Measurements from ENCODE around the gene DENND1B.

DENND1B gene

DNA sequence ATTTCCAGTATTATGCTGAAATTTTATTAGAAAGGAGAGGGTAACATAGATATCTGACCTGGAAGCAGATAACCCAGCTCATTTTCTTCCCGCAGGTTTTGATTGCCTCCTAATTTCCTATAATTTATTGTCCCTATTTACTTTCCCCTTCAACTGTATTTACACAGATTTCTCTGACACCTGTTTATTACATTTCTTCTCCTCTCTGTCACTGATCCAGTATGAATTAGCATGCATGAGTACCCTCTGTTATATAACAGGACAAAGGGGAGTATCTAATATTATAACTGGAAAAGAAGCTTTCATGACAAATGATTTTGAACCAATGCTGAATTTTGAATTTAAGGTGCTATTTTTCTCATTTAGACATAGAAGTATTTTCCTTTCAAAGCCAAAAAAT is 37.4 kb downstream of the DENND1B start:
- Histone ChIP-seq H3F3A (ENCODE audit: insufficient read depth, low read length) (no peaks in the 10 kb centered on the region), H3K27me3 (replicated peaks; ENCODE audit: insufficient read depth, low read length) (no peaks in the 10 kb centered on the region), H3K4me1 (ENCODE audit: low read length) (no peaks in the 10 kb centered on the region), H3K79me2 (ENCODE audit: low read length) (peaks cover 100% of the 10 kb centered on the region), H4K20me1 (ENCODE audit: insufficient read depth, low read length) (peaks cover 10% of the 10 kb centered on the region; the same call in 1 of the 2 replicates), H3K4me2 (ENCODE audit: low read depth, low read length) (no peak overlapping the region), H3K27ac (ENCODE audit: low read length) (no peak overlapping the region), H3K9ac (ENCODE audit: low read length) (no peak overlapping the region), H3K9me3 (replicated peaks; ENCODE audit: insufficient read depth, low read length) (no peaks in the 10 kb centered on the region), H3K36me3 (replicated peaks; ENCODE audit: insufficient read depth, low read length) (no peaks in the 10 kb centered on the region; the same call in none of the 2 replicates), H3K4me3 (ENCODE audit: low read length) (no peak overlapping the region), H3K9me2 (replicated peaks; ENCODE audit: insufficient read depth, low read length) (no peaks in the 10 kb centered on the region), H2AFZ (ENCODE audit: low read length) (no peak overlapping the region)
- TF ChIP-seq, protein P1, sequence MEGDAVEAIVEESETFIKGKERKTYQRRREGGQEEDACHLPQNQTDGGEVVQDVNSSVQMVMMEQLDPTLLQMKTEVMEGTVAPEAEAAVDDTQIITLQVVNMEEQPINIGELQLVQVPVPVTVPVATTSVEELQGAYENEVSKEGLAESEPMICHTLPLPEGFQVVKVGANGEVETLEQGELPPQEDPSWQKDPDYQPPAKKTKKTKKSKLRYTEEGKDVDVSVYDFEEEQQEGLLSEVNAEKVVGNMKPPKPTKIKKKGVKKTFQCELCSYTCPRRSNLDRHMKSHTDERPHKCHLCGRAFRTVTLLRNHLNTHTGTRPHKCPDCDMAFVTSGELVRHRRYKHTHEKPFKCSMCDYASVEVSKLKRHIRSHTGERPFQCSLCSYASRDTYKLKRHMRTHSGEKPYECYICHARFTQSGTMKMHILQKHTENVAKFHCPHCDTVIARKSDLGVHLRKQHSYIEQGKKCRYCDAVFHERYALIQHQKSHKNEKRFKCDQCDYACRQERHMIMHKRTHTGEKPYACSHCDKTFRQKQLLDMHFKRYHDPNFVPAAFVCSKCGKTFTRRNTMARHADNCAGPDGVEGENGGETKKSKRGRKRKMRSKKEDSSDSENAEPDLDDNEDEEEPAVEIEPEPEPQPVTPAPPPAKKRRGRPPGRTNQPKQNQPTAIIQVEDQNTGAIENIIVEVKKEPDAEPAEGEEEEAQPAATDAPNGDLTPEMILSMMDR (IDR thresholded peaks at IDR 0.05; ENCODE audit: low read length), result no peak
- TF ChIP-seq EZH2 (optimal IDR thresholded peaks at IDR 0.05; ENCODE audit: low read depth, low read length) (no peak), EZH2phosphoT487 (IDR thresholded peaks at IDR 0.05; ENCODE audit: low read length) (no peak)
- no peak for DNase-seq

DNA sequence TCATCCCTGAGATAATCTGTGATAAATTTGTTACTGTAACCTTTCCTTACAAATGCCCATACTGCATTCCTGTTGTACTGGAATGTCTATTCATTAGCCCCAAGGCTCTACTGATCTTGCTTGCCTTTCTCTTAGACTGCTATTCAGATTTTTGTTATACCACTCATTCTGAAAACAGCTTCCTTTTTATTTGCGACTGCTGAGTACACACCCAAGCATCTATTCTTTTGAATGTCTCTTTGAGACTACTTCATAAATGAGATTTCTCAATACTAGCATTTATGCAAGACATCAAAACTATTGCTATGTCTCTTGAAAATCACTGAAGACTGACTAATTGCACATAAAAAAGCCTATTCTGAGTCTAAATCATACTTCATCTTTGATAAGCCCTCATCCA is 38.6 kb downstream of the DENND1B start:
- DNase-seq, result no peak
- Histone ChIP-seq H3K9me3 (replicated peaks; ENCODE audit: insufficient read depth, low read length) (no peaks in the 10 kb centered on the region), H3K4me3 (ENCODE audit: low read length) (no peak overlapping the region), H3K9ac (ENCODE audit: low read length) (no peak overlapping the region), H3K27me3 (replicated peaks; ENCODE audit: insufficient read depth, low read length) (no peaks in the 10 kb centered on the region), H3K9me2 (replicated peaks; ENCODE audit: insufficient read depth, low read length) (no peaks in the 10 kb centered on the region), H3K4me1 (ENCODE audit: low read length) (no peaks in the 10 kb centered on the region), H3K79me2 (ENCODE audit: low read length) (peaks cover 100% of the 10 kb centered on the region), H2AFZ (ENCODE audit: low read length) (no peak overlapping the region), H3K27ac (ENCODE audit: low read length) (no peak overlapping the region), H3F3A (ENCODE audit: insufficient read depth, low read length) (no peaks in the 10 kb centered on the region), H4K20me1 (ENCODE audit: insufficient read depth, low read length) (0 out of 2 replicates have a peak, but pooled peaks cover 7% of the 10 kb centered on the region), H3K36me3 (replicated peaks; ENCODE audit: insufficient read depth, low read length) (no peaks in the 10 kb centered on the region; the same call in none of the 2 replicates), H3K4me2 (ENCODE audit: low read depth, low read length) (no peak overlapping the region)
- no peak for TF ChIP-seq EZH2phosphoT487 (IDR thresholded peaks at IDR 0.05; ENCODE audit: low read length)
- no peak for TF ChIP-seq EZH2 (optimal IDR thresholded peaks at IDR 0.05; ENCODE audit: low read depth, low read length)
- TF ChIP-seq, protein P1 (IDR thresholded peaks at IDR 0.05; ENCODE audit: low read length), result no peak

DNA sequence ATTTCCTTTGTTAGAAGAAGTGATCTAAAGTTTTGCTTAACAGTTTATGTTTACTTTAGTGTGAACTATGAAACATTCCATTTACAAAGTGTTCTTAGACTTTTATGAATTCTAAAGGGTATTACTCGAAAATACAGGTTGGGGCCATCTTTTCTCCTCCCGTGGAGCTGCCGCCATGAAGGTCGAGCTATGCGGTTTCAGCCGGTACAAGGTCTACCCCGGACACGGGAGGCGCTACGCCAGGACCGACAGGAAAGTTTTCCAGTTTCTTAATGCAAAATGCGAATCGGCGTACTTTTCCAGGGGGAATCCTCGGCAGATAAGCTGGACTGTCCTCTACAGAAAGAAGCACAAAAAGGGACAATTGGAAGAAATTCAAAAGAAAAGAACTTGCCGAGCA is 39.8 kb downstream of the DENND1B start:
- no peaks in the 10 kb centered on the region for H3F3A ChIP-seq (ENCODE audit: insufficient read depth, low read length)
- no peaks in the 10 kb centered on the region for H3K9me2 ChIP-seq (replicated peaks; ENCODE audit: insufficient read depth, low read length)
- H3K9ac ChIP-seq (ENCODE audit: low read length), result no peak overlapping the region
- no peak for DNase-seq
- peaks cover 100% of the 10 kb centered on the region for H3K79me2 ChIP-seq (ENCODE audit: low read length)
- TF ChIP-seq, protein P1 (IDR thresholded peaks at IDR 0.05; ENCODE audit: low read length), result no peak
- TF ChIP-seq EZH2 (optimal IDR thresholded peaks at IDR 0.05; ENCODE audit: low read depth, low read length) (no peak), EZH2phosphoT487 (IDR thresholded peaks at IDR 0.05; ENCODE audit: low read length) (no peak)
- no peaks in the 10 kb centered on the region for H3K27me3 ChIP-seq (replicated peaks; ENCODE audit: insufficient read depth, low read length)
- H3K4me3 ChIP-seq (ENCODE audit: low read length), result no peak overlapping the region
- no peaks in the 10 kb centered on the region for H3K9me3 ChIP-seq (replicated peaks; ENCODE audit: insufficient read depth, low read length)
- no peak overlapping the region for H3K27ac ChIP-seq (ENCODE audit: low read length)
- no peak overlapping the region for H2AFZ ChIP-seq (ENCODE audit: low read length)
- no peaks in the 10 kb centered on the region for H3K4me1 ChIP-seq (ENCODE audit: low read length)
- H3K36me3 ChIP-seq (replicated peaks; ENCODE audit: insufficient read depth, low read length), result no peaks in the 10 kb centered on the region; the same call in none of the 2 replicates
- peaks cover 7% of the 10 kb centered on the region; the same call in 1 of the 2 replicates for H4K20me1 ChIP-seq (ENCODE audit: insufficient read depth, low read length)
- H3K4me2 ChIP-seq (ENCODE audit: low read depth, low read length), result no peak overlapping the region

All from MM.1S (cell line).